G401 (cell line): ENCODE results near the gene CTSO. TPM values are rescaled to one million over a fixed set of nuclear protein-coding genes. Genes with fewer than 3 reads are reported as not detected.
"Not testable (repeated sequence)": the region's sequence is repeated elsewhere in the genome, so short reads cannot be mapped to it uniquely, and the experiment has no call there.

Experiments
- DNase-seq: peaks from one replicate; pipeline ENCODE4 v3.0.0-alpha.2; 2015; ENCODE audit warnings: low spot score
- in situ Hi-C: cut with HindIII; loops from 2 replicates; pipeline ENCODE4 v1.10.0; 2016; ENCODE audit warnings: low sequenced_read_pairs, mixed read lengths
- total RNA-seq: library from RNA; depleted of rRNA; stranded (reverse); fragments of >200 nt; shearing (Covaris generic); gene quantifications from 2 replicates; pipeline ENCODE4 v1.2.3, GENCODE V29; 2014

The CTSO gene
- total RNA-seq, 1 experiment from 2014 or later, result 14.9 TPM

DNA sequence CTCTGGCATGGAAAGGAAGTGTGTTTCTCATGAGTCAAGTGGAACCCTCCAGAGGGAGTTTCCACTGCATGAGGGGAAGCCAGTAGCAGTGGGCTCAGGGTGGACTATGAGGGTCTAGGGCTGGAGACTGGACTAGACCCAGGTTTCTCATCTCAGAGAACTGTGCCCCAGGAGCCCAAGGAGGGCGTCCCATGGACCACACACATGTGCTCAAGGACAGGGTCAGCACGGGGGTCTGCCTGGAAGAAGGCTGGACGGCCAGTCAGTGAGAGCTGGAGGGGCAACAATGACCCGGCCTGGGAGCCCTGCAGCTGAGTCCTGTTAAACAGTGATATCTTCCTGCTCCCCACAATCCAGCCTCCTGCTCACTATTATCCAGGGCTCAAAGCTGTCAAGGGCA lies 5.8 kb upstream of the CTSO start:
- DNase-seq, result no peak
- in situ Hi-C loops, result no loop called here

DNA sequence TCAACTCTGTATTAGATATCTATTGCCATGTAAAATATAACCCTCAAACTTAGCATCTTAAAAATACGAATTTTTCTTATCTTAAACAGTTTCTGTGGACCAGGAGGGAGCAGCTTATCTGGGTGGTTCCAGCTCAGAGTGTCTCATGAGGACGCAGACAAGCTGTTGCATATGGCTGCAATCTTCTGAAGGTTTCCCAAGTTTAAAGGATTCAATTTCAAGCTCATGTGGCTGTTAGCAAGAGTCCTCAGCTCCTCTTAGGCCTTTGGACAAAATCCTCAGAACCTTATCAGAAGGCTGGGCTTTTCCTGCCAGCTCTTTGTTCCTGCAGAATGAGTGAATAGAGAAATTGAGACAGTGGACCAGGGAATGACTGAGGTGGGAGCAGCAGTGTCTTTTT lies 2.8 kb upstream of the CTSO start:
- in situ Hi-C loops, result no loop called here
- DNase-seq, result no peak

DNA sequence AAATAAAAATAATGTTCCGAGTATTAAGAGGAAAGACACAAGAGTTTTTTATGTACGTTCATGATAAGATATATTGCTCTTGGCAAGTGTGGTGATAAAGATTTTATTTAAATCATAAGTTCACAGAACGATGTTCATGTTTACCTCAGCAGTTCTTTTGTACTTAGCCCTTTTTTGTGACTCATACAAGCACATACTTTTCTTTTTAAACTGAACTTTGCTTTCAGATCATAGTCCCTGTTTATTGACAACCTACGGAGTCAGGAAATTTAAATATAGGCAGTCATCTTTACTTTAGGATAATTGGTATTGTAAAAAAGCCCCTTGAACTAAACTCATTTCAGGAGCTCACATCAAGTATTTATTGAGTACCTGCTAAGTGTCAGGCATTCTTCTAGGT lies 1.3 kb upstream of the CTSO start:
- in situ Hi-C loops, result no loop called here

DNA sequence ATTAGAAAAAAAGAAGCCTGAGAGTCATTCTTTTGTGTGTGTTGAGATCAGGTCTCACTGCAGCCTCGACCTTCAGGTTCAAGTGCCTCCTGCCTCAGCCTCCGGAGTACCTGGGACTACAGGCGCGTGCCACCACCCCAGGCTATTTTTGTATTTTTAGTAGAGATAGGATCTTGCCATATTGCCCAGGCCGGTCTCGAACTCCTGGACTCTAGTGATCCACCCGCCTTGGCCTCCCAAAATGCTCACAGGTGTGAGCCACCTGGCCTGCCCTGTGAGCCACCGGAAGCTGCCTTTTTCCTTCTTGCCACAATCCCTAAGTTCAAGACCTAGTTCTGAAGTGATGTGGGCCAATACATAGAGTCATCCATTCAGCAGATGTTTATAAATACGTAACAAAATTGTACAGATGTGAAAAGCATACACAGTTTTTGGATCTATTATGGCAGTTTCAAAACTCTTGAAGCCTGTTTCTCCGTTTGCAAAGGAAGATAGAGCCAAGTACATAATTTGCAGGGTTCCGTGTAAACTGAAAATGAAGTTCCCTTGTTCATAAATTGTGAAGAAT lies 536 bp upstream of the CTSO start:
- DNase-seq, result no peak
- in situ Hi-C loops, result no loop called here

More for the DNA sequence above, 1.3 kb upstream of the CTSO start:
- DNase-seq, result no peak

DNA sequence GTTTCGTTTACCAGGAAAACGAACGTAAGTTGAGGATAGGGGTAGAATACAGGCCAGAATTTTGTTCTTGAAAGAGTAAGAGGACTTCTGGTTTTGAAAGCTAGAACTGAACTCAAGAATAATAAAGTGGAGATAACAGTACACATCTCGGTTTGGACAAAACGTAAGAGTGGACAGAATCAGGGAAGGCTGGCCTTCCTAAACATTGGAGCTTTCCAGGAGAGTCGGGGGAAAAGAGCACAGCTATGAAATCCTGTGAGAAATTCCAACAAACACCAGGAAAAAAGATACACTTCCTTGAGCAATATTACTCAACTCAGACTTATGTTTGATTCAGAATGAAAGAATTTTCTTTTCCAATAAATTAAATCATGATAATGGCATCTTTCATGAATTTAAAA lies 1.2 kb downstream of the CTSO start:
- in situ Hi-C loops, result no loop called here

DNA sequence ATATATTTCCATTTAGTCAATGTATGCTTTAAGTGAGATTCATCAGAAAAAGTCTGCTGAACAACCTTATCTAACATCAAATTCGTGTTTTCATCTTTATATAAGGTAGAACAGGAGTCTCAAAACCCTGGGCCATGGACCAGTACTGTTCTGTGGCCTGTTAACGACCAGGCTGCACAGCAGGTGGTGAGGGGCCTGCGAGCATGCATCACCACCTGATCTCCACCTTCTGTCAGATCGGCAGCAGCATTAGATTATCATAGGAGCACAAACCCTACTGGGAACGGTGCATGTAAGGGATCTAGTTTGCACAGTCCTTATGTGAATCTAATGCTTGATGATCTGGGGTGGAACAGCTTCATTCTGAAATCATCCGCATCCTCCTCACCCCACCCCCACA lies 3.2 kb downstream of the CTSO start:
- in situ Hi-C loops, result no loop called here
- no peak for DNase-seq

More for the DNA sequence above, 1.2 kb downstream of the CTSO start:
- no peak for DNase-seq

DNA sequence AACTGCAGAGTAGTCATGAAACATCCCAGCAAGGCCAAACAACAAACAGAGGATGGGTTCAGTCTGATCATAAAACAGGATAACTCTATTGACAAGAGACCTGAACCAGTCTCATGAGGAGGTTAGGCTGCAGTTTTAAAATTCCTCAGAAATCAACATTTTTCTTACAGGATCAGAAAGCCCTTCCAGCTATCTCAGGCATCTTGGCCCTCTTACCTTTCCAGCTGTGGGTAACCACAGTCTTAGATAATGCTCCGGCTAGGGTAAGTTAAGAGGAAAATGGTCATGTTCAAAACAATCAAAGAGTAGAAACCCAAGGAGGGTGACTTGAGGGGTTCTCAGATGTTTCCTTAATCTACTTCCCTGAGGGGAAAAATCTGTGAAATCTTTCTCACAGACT lies 5.1 kb downstream of the CTSO start:
- DNase-seq, result no peak
- in situ Hi-C loops, result no loop called here

DNA sequence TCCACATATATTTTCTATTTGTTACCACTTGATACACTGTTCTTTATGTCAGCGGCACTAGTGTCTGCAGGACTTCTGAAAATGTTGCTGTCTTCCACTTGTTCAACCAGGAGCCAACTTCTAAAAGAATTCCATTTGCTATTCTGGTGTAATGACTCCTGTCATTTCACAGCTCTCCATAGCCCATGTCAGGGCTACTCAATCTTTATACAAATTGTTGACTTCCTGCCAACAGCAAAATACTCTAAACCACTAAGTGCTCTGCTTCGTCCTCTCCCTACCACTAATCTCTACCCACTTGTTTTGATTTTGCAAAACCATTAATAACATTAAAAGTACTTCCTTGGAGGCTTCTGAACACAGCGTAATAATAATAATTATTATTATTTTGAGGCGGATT lies 7.2 kb downstream of the CTSO start:
- DNase-seq, result no peak
- in situ Hi-C loops, result no loop called here

DNA sequence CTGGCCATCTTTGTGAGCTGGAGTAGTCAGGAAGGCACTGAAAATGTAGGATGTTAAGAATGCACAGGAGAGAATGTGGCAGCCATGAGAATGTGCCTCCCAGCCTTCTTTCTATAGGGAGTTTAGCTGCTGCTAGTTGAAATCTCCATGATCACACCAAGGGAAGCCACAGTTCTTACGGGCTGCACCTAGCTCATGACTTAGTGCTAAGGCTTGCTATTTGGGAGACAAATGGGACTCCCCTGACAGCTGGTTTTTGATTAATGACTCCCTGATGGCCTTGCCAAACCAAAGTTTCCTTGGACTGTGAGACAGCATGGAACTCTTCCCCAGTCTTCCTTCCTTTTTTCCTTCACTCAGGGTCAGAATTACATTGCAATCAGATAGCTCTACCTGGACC lies 9.2 kb downstream of the CTSO start:
- in situ Hi-C loops, result no loop called here

DNA sequence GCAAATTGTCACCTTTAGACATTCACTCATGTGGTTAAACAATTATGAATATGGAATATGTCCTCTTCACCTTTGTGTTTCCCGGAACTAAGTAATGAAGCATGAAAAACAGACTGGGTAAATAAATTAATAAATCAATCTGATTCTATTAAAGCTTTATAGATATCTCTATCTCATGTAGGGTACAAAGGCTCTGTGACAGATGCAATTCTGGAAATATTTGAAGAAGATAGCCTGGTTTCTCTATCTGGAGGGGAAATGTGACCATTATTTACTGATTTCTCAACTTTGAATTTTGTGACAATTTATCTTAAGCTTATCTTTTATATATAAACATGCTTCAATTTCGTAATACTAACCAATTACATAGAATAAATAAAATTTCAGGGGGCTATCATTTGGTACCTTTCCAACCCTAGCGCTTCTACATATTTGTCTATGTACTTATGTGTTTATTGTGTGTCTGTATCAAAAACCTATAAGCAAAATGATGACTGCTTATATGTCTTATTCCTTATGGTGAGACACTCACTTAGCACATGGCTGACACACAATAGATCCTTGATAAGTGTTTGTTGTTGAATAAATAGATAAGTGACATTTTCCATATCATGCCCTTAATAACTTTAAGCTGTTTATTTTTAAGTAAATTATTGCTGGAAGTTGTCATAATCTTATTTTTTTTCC lies 9.9 kb downstream of the CTSO start:
- in situ Hi-C loops, result no loop called here

More for the DNA sequence above, 9.2 kb downstream of the CTSO start:
- DNase-seq, result no peak

DNA sequence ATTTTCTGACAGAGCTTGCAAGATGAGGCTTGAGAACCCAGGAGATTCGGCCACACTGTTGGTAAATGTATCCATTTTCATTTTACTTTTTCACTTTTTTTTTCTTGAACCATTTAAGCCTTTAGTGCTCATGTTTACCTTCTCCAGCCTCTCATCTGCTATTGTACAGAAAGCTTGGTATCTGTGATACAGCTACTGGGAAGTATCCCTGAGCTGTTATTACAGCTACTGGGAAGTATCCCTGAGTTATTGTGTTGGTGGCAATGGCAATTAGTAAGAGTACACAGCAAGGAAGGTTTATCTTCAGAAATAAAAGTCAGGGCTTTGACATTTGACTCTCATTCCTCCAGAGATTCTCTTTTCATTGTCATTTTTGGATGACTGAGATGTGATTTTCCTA lies 11.8 kb downstream of the CTSO start:
- DNase-seq, result no peak
- in situ Hi-C loops, result no loop called here

More for the DNA sequence above, 9.9 kb downstream of the CTSO start:
- DNase-seq, result no peak

DNA sequence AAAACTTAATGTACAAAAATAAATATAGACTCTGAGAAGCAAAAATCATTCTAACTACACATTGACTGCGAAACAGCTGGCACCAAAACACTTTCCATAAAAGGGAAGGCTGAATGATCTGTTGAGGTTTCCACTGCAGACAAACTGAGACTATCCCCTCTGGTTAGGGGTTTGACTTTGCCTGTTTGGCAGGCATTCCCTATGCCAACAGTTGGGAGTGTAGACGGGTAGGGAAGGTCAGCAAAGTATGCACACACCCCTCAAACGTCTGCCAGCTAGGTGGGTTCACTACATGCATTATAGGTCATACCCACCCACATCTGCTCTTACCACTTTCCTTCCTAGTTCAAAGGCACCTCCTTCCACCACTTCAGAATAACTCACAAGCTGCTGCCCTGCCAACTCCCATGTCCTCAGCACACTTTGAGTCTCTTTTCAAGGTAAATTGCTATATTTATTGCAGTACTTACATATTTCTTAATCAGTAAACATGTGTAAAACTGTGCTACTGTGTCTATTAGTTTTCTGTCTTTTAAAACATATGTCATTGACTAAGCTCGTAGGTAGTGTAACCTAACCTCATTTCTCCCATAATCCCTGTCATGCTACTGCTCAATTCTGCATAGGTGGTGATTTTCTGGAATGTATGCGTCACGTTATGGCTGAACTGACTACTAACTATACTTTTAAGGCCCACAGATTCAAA lies 12.4 kb downstream of the CTSO start:
- in situ Hi-C loops, result no loop called here
- DNase-seq, result no peak

DNA sequence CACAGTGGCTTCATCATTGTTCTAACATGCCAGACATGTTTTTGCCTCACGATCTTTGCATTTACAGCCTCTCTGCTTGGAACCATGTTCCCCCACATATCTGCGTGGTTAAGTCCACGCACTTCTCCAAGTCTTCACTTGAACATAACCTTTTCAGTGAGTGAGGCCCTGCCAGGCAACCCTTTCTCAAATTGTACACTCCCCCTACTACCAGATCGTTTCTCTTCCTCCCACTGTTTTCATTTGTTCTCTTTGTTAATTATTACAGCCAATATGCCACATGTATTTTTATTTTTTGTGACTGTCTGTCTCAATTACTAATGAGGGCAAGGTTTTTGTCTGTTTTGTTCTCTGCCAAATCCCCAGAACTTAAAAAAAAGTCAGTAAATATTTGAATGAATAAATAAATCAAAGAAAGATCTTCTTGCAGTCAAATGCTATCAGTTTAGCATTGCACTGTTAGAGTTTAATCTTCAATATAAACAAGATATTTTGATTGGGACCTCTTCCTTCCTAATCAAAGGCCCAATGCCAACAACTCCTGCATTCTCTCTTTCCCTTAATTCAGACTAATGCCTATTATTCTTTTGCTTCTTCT lies 18.2 kb downstream of the CTSO start:
- in situ Hi-C loops, result no loop called here
- no peak for DNase-seq

DNA sequence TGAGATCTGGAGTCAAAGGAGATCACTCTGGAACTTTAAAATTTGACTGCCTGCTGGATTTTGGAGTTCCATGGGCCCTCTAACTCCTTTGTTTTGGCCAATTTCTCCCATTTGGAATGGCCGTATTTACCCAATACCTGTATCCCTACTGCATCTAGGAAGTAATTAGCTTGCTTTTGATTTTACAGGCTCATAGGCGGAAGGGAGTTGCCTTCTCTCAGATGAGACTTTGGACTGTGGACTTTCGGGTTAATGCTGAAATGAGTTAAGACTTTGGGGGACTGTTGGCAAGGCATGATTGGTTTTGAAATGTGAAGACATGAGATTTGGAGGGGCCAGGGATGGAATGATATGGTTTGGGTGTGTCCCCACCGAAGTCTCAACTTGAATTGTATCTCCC lies 19.0 kb downstream of the CTSO start:
- DNase-seq, in situ Hi-C loops: not testable (repeated sequence)

DNA sequence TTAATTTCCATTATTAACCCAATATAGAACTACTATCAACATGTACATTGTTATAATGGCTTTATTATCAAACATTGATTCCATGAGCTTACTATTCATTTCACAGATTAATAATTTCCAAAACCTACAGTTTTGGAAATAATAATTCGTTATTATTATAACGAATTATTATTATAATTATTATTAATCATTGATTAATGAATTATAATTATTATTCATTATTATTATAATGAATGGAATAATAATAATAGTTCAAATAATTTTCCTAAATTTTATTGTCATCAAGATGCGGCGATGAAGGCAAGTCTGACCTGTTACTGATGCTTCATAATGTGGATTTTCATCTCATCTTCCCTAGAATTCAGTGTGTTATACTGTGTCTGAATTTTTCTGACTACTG lies 22.0 kb downstream of the CTSO start:
- DNase-seq, result no peak
- in situ Hi-C loops, result no loop called here

DNA sequence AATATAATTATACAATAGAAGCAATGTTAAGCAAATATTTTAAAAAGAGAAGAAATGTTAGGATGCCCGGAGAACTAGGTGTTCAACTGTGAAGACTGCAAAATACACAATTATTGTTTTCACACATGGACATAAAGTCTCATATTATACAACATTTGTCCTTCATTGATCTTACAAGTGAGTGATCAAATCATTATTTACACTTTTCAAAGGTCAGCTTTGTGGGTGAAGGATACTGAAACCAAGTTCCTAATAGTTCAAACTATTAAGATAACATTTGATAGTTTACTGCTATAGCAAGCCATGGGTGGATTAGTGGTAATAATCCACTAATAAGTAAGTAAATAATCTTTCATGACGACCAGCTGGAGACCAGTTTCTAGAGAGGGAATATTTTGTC lies 23.3 kb downstream of the CTSO start:
- DNase-seq, result no peak

DNA sequence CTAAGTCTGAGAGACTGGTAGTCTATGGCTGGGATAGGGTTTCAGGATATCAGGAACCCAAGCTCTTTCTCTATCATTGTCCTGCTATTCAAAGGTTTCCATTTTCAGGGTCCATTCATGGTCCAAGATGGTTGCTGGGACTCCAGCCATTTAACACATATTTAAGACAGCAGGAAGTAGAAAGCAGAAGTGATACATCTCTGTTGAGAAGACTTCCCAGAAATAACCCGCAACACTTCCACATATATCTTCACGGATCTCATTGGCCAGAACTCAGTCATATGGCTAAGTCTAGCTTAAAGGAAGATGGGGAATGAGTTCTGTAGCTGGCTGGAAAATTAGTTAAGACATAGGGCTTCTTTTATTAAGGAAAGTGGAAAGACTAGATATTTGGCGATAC lies 23.8 kb downstream of the CTSO start:
- DNase-seq, result no peak
- in situ Hi-C loops, result no loop called here

More for the DNA sequence above, 23.3 kb downstream of the CTSO start:
- in situ Hi-C loops, result no loop called here

DNA sequence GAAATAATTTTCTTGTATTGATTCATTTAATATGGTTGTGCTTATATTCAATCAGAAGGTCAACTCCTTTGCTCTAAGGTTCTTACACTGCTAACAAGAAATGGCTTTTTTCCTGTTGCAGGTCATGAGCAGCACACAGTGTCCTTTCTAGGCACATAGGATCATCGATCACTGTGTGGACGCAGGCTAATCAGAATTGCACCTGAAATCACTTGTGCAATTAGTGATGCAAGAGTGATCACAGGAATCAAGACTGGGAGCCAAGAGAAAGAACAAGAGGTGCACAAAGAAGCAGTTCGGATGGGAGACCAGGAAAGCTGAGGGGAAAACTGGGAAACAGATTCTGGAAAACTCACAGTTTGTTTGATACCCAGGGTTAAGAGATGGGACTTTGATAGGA lies 29.0 kb downstream of the CTSO start:
- no peak for DNase-seq
- in situ Hi-C loops, result no loop called here

DNA sequence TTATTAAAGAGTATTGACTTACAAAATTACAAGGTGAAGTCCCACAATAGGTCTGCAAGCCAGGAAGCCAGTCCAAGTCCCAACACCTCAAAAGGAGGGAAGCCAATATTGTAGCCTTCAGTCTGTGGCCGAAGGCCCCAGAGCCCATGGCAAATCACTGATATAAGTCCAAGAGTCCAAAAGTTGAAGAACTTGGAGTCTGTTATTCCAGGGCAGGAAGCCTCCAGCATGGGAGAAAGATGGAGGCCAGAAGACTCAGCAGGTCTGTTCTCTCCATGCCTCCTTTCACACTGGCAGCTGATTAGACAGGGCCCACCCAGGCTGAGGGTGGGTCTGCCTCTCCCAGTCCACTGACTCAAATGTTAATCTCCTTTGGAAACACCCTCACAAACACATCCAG lies 32.1 kb downstream of the CTSO start:
- in situ Hi-C loops, result no loop called here
- DNase-seq, result no peak

DNA sequence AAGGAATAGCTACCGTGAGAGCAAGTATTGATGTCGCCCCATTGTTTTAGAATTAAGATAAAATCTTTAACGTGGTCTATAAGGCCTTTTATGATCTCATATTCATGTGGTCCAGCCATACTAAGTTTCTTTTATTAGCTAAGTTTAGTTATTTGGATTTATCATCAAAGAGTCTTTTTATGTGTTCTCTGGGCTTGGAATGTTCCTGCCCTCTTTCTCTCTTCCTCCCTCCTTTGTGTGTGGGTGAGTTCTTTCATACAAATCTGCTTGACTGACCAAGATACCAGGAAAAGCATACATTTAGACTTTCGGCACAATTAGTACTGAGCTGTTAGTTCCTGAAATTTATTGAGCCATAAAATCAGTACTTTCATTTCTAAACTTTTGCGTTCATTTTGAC lies 38.9 kb downstream of the CTSO start:
- in situ Hi-C loops, result no loop called here
- DNase-seq, result no peak
